Measurements from ENCODE around the gene B3GNT2.
A peak's percentile ranks its signal among the peaks of the same experiment; 100 is the strongest.

The B3GNT2 gene

DNA sequence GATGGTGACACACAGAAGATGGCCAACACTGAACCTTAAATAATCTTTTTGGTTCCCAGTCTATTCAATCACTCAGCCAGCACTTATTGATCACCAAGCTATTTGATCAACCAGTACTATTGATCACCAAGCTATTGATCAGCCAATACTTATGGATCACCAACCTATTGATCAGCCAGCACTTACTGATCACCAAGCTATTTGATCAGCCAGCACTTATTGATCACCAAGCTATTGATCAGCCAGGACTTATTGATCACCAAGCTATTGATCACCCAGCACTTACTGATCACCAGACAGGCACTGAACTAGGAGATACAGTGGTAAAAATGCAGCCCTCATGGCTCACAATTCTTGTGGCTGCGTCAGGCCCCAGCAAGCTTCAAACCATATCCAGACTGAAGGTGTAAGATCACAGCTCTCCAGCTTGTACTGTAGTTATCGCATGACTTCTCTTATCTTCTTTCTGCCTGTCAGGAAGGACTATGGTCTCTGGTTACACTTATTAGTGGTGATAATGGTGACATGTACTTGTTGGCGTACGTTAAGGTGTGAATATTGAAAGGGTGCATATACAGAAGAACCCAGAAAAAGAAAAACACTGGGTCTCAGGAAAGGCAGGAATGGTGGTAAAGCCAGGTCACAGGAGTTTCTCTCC, 18.4 kb upstream of the B3GNT2 start:
- Mint-ChIP-seq H3K36me3 (ENCODE audit: low read depth) (no peaks in the 10 kb centered on the region), H3K4me3 (no peak overlapping the region), H3K27me3 (no peaks in the 10 kb centered on the region), H3K4me1 (ENCODE audit: low read depth) (peaks cover 14% of the 10 kb centered on the region), H3K9me3 (no peaks in the 10 kb centered on the region), H3K27ac (no peak overlapping the region)

DNA sequence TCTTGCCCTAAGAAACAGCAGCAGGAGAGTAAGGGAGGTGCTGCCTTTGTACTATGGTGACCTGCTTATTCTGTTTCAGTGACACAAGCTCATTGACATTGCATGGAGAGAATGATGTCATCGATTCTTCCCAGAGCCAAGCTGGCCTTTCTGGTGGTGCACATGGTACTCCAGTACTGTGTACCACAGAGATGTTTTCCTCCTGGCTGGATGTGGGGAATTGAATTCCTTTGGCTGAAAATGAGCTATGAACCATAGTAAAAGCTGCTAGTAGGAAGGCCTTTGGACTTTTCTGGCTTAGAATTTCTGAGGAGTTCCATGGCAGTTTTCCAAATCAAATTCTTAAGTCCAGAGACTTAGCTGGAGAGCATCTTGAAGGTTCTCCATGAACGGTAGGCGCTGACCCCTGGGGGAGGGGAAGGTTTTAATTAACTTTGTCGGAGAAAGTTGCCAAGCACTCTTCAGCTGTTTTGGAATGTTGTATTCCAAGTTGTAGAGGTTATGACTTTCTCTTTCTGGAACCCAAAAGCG, 17.1 kb upstream of the B3GNT2 start:
- H3K9me3 Mint-ChIP-seq = no peaks in the 10 kb centered on the region

DNA sequence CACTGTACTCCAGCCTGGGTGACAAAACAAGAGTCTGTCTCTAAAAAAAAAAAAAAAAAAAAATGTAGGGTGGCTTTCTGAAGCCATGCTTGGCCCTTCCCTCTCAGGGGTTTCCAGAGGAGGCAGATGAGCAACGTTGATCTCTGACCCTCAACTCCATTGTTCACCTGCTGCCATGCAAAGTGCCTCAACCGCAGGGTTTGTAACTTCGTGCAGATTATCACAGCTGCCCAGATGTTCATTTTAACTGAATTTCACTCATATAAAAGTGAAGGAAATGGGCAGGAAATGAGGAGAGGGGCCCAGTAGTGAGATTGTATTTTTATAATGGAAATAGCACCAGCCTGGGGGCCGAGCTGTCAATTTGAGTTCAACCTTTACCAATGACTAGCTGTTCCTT, 14.9 kb upstream of the B3GNT2 start:
- no peaks in the 10 kb centered on the region for H3K9me3 Mint-ChIP-seq
- no peaks in the 10 kb centered on the region for H3K36me3 Mint-ChIP-seq (ENCODE audit: low read depth)
- peaks cover 14% of the 10 kb centered on the region for H3K4me1 Mint-ChIP-seq (ENCODE audit: low read depth)

More for the DNA sequence above, 17.1 kb upstream of the B3GNT2 start:
- Mint-ChIP-seq H3K4me3 (no peak overlapping the region), H3K27ac (no peak overlapping the region), H3K4me1 (ENCODE audit: low read depth) (peaks cover 14% of the 10 kb centered on the region), H3K36me3 (ENCODE audit: low read depth) (no peaks in the 10 kb centered on the region), H3K27me3 (no peaks in the 10 kb centered on the region)

DNA sequence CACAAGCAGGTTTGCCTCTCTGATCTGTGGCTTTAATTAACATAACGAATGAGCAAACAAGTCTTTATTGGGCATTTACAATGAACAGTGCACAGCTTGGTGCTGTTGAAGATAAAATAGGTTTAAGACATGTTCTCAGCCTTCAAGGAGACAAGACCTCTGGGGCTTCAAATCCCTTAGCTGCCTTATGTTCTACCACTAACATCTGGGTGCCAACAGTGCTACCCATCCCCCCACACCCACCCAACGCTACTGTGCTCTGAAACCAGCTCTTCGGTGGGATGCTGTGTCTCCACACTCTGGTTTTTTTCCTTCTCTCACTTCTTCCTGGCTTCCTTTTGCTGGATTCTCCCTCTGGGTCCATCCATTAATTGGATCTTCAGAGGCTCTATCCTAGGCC, 14.1 kb upstream of the B3GNT2 start:
- no peaks in the 10 kb centered on the region for H3K27me3 Mint-ChIP-seq
- H3K36me3 Mint-ChIP-seq (ENCODE audit: low read depth) = no peaks in the 10 kb centered on the region
- no peak overlapping the region for H3K4me3 Mint-ChIP-seq
- H3K4me1 Mint-ChIP-seq (ENCODE audit: low read depth) = peaks cover 14% of the 10 kb centered on the region
- H3K27ac Mint-ChIP-seq = no peak overlapping the region
- no peaks in the 10 kb centered on the region for H3K9me3 Mint-ChIP-seq

More for the DNA sequence above, 14.9 kb upstream of the B3GNT2 start:
- no peak overlapping the region for H3K4me3 Mint-ChIP-seq
- H3K27ac Mint-ChIP-seq = no peak overlapping the region
- H3K27me3 Mint-ChIP-seq = no peaks in the 10 kb centered on the region

DNA sequence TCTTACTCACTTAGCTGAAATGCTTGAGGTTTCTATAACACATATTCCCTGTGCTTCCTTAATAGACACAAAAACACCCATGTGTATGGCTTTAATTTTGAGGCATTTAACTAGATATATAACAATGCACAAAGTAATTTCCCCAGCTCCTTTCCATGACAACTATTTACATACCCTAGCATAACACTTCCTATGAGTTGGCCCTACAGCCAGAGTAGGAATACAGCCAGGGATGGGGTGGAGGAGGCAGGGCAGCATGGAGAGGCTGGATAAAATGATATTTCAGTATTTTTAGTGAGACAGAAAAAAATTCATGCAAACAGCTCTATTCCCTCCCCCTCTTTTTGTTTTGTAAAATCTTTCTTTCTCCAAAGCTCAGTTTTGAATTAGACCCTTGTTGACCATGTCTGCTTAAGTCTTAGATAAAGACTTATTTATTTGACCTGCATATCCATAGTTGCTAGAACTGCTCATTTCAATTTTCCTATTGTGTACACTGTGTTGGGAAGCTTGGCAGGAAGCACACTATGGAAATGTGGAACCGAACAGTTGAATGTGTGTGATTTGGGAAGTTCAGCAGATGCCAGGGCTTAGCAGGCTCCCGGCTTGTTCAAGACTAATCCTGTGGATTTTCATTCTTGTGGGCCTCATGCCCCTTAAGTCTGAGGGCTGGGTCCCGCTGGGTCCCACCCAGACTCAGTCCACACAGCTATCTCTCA, 11.2 kb upstream of the B3GNT2 start:
- no peaks in the 10 kb centered on the region for H3K36me3 Mint-ChIP-seq (ENCODE audit: low read depth)
- H3K4me3 Mint-ChIP-seq = no peak overlapping the region
- H3K4me1 Mint-ChIP-seq (ENCODE audit: low read depth) = peaks cover 14% of the 10 kb centered on the region
- no peaks in the 10 kb centered on the region for H3K27me3 Mint-ChIP-seq
- H3K27ac Mint-ChIP-seq = no peak overlapping the region
- no peaks in the 10 kb centered on the region for H3K9me3 Mint-ChIP-seq

DNA sequence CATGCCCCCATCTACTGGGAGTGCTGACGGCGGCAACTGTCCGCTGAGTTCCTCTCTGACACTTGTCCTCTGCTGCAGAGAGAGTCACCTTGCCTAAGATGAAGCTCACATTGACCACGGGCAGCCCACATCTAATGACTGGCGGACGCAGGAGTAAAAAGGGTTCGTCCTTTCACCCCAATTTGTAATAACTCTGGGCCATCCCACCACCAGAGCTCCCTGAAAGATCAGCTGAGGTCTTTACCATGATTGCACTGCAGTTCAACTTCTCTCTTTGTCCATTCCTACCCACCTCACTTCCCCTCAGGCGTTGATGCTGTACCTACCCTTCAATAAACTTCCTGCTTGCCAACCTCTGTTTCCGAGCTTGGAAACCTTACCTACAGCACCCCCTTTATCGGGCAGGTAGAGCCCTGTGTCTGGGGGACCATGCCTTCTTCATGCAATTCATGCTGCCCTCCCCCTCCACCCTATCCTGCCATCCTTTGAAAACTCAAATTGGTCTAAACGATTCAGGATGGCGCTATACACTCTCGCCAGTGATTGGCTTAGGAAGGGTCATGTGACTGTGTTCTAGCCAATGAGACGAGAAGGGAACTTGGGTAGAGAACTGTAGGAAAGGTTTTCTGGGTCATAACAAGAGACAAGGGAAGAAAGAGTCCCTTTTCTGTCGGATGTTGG, 10.3 kb upstream of the B3GNT2 start:
- H3K27me3 Mint-ChIP-seq = no peaks in the 10 kb centered on the region
- H3K4me3 Mint-ChIP-seq = no peak overlapping the region
- no peaks in the 10 kb centered on the region for H3K9me3 Mint-ChIP-seq
- no peak overlapping the region for H3K27ac Mint-ChIP-seq
- H3K36me3 Mint-ChIP-seq (ENCODE audit: low read depth) = no peaks in the 10 kb centered on the region
- peaks cover 14% of the 10 kb centered on the region for H3K4me1 Mint-ChIP-seq (ENCODE audit: low read depth)

DNA sequence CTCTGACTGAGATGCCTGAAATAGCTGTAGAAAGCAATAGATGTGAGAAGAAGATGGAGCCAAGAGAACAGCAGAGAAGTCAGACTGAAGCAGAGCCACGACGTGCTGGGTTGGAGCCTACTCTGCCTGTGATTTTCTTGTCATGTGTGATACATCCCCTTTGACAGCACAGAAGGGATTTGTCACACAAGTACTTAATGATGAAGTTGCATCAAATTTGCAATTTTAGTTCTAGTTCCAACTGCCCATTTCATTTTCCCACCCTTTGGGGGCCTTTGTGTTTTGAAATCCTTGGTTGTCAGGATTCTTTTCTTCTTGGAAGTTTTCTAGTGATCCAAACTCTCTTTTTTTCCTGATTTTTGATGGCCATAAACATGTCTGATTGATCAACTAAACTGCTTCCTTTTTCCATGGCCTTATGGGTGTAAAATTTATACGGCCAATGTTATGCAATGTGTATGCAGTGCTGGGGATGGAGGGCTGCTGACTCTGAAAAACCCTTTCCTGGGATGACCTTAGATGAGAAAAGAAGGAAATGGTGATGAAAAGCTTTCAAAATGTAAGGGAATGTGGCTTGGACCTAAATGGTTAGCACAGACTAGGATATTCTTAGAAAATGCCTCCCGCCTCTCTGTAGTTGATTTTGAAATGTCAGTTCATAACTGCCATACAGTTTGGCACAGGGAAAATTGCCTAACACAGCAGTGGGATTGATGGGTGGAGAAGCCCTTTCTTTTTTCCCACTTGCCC, 9.6 kb upstream of the B3GNT2 start:
- no peaks in the 10 kb centered on the region for H3K36me3 Mint-ChIP-seq (ENCODE audit: low read depth)
- no peak overlapping the region for H3K27ac Mint-ChIP-seq
- peaks cover 9% of the 10 kb centered on the region for H3K4me1 Mint-ChIP-seq (ENCODE audit: low read depth)

DNA sequence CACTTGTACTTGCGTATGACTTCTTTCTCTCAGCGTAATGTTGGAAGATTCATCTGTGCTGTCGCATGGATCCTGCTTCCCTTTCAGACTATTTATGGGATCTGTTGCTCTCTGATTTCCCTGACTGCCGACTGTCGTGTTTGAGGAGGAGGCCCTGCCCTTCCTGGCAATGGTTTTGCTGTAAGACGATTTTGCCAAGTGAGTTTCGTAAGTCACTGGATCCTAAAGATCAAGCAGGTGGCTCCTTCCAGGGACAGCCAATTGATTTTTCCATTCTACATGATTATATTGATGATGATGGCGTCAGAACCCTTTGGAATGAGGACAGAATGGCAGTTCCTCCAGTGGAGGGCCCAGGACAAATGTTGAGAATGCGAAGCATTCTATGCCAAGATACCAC, 8.7 kb upstream of the B3GNT2 start:
- H3K4me1 Mint-ChIP-seq (ENCODE audit: low read depth) = no peaks in the 10 kb centered on the region
- no peak overlapping the region for H3K27ac Mint-ChIP-seq
- no peaks in the 10 kb centered on the region for H3K27me3 Mint-ChIP-seq
- H3K9me3 Mint-ChIP-seq = no peaks in the 10 kb centered on the region
- no peak overlapping the region for H3K4me3 Mint-ChIP-seq
- no peaks in the 10 kb centered on the region for H3K36me3 Mint-ChIP-seq (ENCODE audit: low read depth)

More for the DNA sequence above, 9.6 kb upstream of the B3GNT2 start:
- Mint-ChIP-seq H3K4me3 (no peak overlapping the region), H3K27me3 (no peaks in the 10 kb centered on the region), H3K9me3 (no peaks in the 10 kb centered on the region)

DNA sequence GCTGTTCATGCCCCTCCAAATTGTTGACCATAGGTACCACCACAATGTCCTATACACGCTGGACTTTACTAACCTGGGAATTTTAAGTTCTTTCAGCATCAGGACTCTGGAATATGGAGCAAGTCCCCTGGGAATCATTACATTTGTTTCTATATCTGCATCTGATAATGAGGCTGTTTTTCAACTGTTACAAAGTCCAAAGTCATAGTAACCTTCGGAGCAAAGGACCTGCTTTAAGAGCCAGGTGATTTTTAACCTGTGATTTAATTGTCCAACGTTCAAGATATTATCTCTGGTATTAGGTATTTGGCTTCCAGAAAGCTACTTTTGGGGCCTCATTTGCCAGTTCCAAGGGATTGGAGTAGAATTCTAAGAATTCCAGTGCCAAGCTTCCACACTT, 7.5 kb upstream of the B3GNT2 start:
- no peaks in the 10 kb centered on the region for H3K36me3 Mint-ChIP-seq (ENCODE audit: low read depth)
- H3K4me3 Mint-ChIP-seq = no peak overlapping the region
- H3K9me3 Mint-ChIP-seq = no peaks in the 10 kb centered on the region
- no peak overlapping the region for H3K27ac Mint-ChIP-seq
- H3K27me3 Mint-ChIP-seq = no peaks in the 10 kb centered on the region
- no peaks in the 10 kb centered on the region for H3K4me1 Mint-ChIP-seq (ENCODE audit: low read depth)

DNA sequence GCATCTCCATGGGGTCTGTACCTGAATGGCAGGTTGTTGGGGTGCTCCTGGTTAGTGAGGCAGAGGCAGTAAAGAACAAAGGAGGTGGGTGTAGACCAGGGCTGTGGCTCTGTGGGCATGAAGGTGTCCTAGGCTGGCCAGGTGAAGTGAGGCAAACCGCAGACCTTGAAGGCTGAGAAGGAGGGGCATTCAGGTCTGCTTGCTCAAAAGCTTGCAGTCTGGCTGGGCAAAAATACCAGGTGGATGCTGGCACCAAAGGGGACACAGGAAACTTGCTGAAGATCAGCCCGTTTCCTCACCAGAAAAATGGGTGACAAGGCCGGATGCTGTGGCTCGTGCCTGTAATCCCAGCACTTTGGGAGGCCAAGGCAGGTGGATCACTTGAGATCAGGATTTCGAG, 6.7 kb upstream of the B3GNT2 start:
- H3K4me1 Mint-ChIP-seq (ENCODE audit: low read depth) = no peaks in the 10 kb centered on the region
- H3K4me3 Mint-ChIP-seq = no peak overlapping the region
- no peaks in the 10 kb centered on the region for H3K9me3 Mint-ChIP-seq
- peak overlapping the region; percentile 21 for H3K27ac Mint-ChIP-seq
- H3K36me3 Mint-ChIP-seq (ENCODE audit: low read depth) = no peaks in the 10 kb centered on the region
- no peaks in the 10 kb centered on the region for H3K27me3 Mint-ChIP-seq

DNA sequence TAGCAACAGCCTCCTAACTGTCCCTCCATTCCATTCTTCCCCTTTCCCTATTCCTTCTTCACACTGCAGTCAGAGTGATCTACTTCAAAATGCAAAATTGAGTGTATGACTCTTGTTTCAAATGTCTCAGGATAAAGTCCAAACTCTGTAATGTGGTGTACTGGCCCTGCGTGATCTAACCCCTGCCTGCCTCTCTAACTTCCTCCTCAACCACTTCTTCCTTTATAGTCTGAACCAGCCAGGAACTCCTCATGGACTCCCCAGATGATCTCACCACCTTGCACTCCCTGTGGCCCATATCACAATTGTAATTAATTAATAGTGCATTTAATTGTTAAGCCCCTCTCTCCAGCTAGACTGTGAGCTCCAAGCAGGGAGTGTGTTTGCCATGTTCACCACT, 3.1 kb upstream of the B3GNT2 start:
- peaks cover 5% of the 10 kb centered on the region for H3K4me1 Mint-ChIP-seq (ENCODE audit: low read depth)

DNA sequence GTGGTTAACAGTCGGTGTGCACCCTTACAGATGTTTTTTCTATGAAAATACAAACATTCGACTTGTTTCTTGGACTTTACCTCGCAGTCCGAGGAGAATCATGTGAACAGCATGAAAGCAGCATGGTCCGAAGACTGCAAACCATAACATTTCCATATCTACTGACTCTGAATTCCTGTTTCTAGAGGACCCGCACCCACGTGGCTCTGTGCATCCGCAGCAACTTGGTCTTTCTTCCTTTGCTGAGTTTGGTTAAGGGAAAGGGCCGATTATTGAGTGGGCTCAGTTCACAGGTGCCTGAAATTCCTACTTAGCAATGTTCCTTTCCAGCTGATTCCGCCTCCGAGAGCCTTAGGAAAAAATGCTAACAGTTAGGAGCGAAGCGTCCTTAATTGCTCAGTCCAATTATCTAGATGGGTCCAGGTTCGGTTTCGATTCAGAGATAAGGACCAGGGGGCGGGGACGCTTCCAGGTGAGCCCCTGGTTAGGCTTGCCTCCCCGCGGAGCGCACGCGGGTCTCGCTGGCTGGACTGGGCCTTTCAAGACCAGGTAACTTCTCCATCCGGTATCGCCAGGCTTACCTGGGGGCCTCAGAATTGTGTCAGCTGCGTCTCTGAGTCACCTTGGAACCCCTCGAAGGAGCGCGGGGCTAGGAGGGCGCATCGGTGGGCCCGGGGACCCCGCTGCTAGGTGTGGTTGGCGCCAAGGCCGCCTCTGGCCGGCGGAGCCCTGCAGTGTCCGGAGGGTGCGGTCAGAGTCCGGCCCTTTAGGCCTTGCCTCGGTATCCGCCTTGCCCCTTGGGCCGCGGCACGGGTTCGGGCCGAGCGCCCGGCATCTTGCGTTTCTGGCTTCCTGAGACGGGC, 1.1 kb upstream of the B3GNT2 start:
- Mint-ChIP-seq H3K9me3 (no peaks in the 10 kb centered on the region), H3K36me3 (ENCODE audit: low read depth) (peaks cover 14% of the 10 kb centered on the region), H3K27me3 (no peaks in the 10 kb centered on the region), H3K27ac (no peak overlapping the region), H3K4me1 (ENCODE audit: low read depth) (peaks cover 25% of the 10 kb centered on the region), H3K4me3 (peak overlapping the region; percentile 74)

More for the DNA sequence above, 3.1 kb upstream of the B3GNT2 start:
- Mint-ChIP-seq H3K36me3 (ENCODE audit: low read depth) (peaks cover 7% of the 10 kb centered on the region), H3K27ac (no peak overlapping the region), H3K4me3 (no peak overlapping the region), H3K9me3 (no peaks in the 10 kb centered on the region), H3K27me3 (no peaks in the 10 kb centered on the region)

DNA sequence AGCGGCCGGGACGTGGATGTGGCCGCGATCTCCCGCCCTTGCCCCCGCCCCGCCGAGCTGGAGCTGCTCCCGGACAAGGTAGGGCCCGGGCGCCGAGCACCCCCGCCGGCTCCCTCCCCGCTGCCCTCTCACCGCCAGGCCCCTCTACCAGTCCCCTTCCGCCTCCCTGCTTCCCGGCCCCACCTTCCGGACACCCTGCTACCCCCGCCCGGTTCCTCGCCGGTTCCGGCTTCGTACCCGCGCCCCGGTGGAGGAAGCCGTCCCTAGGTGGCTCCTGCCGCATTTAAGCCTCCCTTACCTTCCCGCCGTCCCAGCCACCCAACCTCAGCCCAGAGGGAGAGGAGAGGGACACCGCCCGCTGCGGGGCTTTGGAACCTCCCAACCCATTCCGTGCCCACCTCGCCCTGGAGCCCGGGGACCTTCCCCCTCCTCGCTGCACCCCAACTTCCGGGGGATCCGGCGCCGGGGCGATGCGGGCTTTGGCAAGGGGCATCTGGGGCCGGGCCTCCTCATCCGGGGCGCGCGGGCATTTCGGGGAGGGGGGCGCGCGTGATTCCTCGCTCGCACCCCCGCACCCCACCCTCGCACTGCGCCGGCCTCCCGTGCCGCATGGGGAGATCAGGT, 475 bp downstream of the B3GNT2 start:
- peak overlapping the region; percentile 89 for H3K27ac Mint-ChIP-seq
- H3K36me3 Mint-ChIP-seq (ENCODE audit: low read depth) = peaks cover 18% of the 10 kb centered on the region
- H3K9me3 Mint-ChIP-seq = no peaks in the 10 kb centered on the region
- no peaks in the 10 kb centered on the region for H3K27me3 Mint-ChIP-seq
- peaks cover 41% of the 10 kb centered on the region for H3K4me1 Mint-ChIP-seq (ENCODE audit: low read depth)
- peak overlapping the region; percentile 88 for H3K4me3 Mint-ChIP-seq

Data from stimulated activated naive CD8-positive, alpha-beta T cell treated with anti-CD3 and anti-CD28 coated beads, Interleukin-15, Interleukin-2, amounts not matched to agents 100 ng/mL and 50 ng/mL, for 24 hours (primary cell).